Motor neuron (in vitro differentiated cells): Measurements from ENCODE around the gene RCVRN. TPM values are rescaled to one million over a fixed set of nuclear protein-coding genes. Genes with fewer than 3 reads are reported as not detected.

Source experiments
- ATAC-seq, 8 experiments: fragments of 200-7000 bp; cut with Tn5 transposase; replicated peaks in 6 of 8; 2 replicates each; pipeline ENCODE4 v1.8.0; 2021; ENCODE audit warnings: mild to moderate bottlenecking in 8 of 8, moderate library complexity in 8 of 8
- H3K27ac ChIP-seq, 2 donors: fragments of 250-450 bp; sonication (Bioruptor Pico); 2 replicates each; pipeline ENCODE4 v1.9.0; 2021; ENCODE audit warnings: antibody characterized with exemption in 2 of 2, mild to moderate bottlenecking in 2 of 2, moderate library complexity in 1 of 2
- H3K4me1 ChIP-seq, 2 donors: fragments of 250-450 bp; sonication (Bioruptor Pico); replicated peaks in 1 of 2; 2 replicates each; pipeline ENCODE4 v1.6.1; 2021; ENCODE audit warnings: antibody characterized with exemption in 2 of 2, mild to moderate bottlenecking in 2 of 2, moderate library complexity in 1 of 2
- H3K4me3 ChIP-seq, 5 donors: fragments of 250-450 bp; sonication (Bioruptor Pico); 2 replicates each; pipeline ENCODE4 v1.9.0; 2021; ENCODE audit warnings: antibody characterized with exemption in 5 of 5, mild to moderate bottlenecking in 5 of 5, moderate library complexity in 4 of 5
- WGBS, 10 experiments: fragments of 450-650 bp; shearing (Covaris generic); methylation state at CpG; one replicate each; pipeline ENCODE4 v1.0.0; 2022; 5-methylcytosine and 5-hydroxymethylcytosine counted together
- in situ Hi-C, 9 experiments: fragments of 400-800 bp; cut with MboI; loops; one replicate each; pipeline ENCODE4 v1.15.0; 2021; ENCODE audit warnings: low sequenced_read_pairs in 9 of 9, low pct_unique_long_range_greater_than_20kb in 2 of 9; ENCODE audit not compliant: unreplicated experiment in 9 of 9
- total RNA-seq, 8 experiments: library from RNA; unstranded; fragments of 300-600 nt; gene quantifications; 2 replicates each; pipeline versions ENCODE4 v1.2.3 to v1.2.4, GENCODE V29; 2022

RCVRN gene
- total RNA-seq, 8 experiments from 2014 or later: 0.05 to 1.5 (median 0.29) TPM; not detected in 1

DNA sequence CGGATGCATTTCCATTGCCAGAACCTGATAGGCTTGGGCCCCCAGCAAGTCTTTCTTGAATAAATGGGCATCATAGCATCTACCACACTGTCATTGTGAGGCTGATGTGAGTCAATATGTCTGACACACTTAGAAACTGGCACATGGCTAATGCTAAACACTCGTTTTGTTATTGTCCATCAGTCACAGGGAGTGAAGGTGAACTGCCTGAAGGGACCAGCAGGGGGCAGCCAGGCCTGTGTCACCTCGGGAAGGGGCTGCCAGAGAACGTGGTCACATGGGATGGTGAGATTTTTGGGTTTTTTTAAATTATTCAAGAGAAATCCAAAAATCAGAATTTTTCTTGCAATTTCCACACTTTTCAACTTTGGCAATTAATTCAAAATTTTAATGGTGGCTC is 831 bp upstream of the RCVRN start:
- in situ Hi-C loops: loop anchor here in 4 of 9 experiments (25.0 kb wide), 1 partner anchor 706 kb away; no protein-coding TSS in a partner anchor
- Histone ChIP-seq H3K4me1 (peaks cover 0 to 10% of the 10 kb centered on the region in 2 donors), H3K4me3 (no peak overlapping the region), H3K27ac (no peak overlapping the region)
- ATAC-seq: peak in 3 of 8 experiments; percentile 49 to 61 (median 55)
- 0 to 54% (median 38%) methylated on average over 1 to 4 of the region's 4 CpGs; no CpG with 5 or more reads in 4 of the 10 experiments for WGBS, 10 experiments

DNA sequence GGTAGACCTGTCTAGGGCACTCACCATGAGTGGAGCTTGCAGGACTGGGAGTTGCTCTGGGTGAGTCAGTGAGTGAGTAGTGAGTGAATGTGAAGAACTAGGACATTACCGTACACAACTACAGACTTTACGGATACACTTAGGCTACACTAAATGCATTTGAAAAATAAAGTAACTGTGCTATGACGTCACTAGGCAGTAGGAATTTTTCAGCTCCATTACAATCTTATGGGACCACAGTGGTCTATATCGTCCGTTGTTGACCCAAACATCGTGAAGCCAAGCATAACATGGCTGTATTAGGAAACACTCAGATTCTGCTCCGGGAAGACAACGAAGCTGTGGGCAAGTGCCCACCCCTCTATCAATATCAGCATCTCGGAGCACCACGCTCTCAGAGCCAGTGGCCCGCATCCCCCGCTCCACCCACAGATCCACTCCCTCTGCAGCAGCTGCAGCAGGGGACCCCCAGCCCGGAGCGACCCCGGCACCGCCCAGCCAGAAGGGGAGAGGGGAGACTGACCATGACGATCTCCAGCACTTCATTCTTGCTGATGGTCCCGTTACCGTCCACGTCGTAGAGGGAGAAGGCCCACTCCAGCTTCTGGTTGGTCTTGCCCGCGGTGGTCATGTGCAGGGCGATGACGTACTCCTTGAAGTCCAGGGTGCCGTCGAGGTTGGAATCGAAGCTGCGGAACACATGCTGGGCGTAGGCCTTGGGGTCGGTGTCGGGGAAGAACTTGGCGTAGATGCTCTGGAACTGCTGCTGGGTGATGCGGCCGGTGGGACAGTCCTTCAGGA is 594 bp downstream of the RCVRN start:
- Histone ChIP-seq H3K4me3 (no peak overlapping the region), H3K4me1 (peaks cover 0 to 15% of the 10 kb centered on the region in 2 donors), H3K27ac (no peak overlapping the region)
- 82 to 100% (median 95%) methylated on average over 1 to 11 of the region's 35 CpGs for WGBS, 10 experiments
- in situ Hi-C loops: loop anchor here in 4 of 9 experiments (25.0 kb wide), 1 partner anchor 708 kb away; no protein-coding TSS in a partner anchor
- no peak for ATAC-seq

DNA sequence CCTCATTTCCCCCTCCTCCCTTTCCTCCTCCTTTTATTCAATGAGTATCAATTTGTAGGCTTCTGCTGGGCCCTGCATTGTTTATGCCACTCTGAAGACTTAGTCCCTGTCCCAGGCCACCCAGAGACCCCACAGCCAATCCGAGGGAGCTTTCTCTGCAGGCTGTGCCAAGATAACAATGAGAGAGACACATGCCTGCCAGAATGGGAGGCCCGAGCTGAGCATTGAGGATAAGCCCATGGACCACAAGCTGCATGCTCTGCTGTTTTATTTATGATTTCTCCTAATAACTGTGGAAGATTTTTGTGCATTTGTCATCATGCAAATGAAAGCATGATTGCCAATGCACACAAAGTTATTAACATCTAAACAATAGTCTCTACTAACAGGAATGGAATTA is 3.0 kb downstream of the RCVRN start:
- in situ Hi-C loops: loop anchor here in 4 of 9 experiments (25.0 kb wide), 1 partner anchor 710 kb away; no protein-coding TSS in a partner anchor
- Histone ChIP-seq H3K4me3 (no peak overlapping the region), H3K27ac (no peak overlapping the region), H3K4me1 (peaks cover 10 to 18% of the 10 kb centered on the region in 2 donors)
- 0 to 50% (median 10%) methylated on average over 1 to 2 of the region's 2 CpGs; no CpG with 5 or more reads in 4 of the 10 experiments for WGBS, 10 experiments
- peak in 7 of 8 experiments; percentile 12 to 63 (median 51) for ATAC-seq

DNA sequence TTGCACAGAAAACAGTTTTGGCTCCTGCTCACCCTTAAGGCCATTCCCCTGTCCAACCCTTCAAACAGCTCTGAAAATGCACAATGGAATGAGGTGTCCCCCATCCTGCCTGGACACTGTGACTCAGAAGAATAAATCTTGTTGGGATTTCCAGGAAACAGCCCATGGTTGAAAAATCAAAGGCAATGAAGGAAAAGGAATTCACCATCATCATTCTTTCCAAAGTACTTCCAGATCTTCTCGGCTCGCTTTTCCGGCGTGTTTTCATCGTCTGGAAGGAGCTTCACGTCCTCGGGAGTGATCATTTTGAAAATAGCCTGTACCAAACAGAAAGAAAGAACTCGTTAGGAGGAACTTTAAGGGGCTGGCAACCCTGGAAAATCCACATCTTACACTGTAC is 4.3 kb downstream of the RCVRN start:
- H3K4me1 ChIP-seq: peaks cover 14 to 20% of the 10 kb centered on the region in 2 donors
- no peak overlapping the region for H3K27ac ChIP-seq
- ATAC-seq: peak in 2 of 8 experiments; percentile 81 to 90
- WGBS, 10 experiments: 0 to 95% (median 77%) methylated on average over 1 to 8 of the region's 8 CpGs; no CpG with 5 or more reads in 1 of the 10 experiments
- H3K4me3 ChIP-seq: no peak overlapping the region
- in situ Hi-C loops: loop anchor here in 4 of 9 experiments (25.0 kb wide), 1 partner anchor 712 kb away; no protein-coding TSS in a partner anchor

DNA sequence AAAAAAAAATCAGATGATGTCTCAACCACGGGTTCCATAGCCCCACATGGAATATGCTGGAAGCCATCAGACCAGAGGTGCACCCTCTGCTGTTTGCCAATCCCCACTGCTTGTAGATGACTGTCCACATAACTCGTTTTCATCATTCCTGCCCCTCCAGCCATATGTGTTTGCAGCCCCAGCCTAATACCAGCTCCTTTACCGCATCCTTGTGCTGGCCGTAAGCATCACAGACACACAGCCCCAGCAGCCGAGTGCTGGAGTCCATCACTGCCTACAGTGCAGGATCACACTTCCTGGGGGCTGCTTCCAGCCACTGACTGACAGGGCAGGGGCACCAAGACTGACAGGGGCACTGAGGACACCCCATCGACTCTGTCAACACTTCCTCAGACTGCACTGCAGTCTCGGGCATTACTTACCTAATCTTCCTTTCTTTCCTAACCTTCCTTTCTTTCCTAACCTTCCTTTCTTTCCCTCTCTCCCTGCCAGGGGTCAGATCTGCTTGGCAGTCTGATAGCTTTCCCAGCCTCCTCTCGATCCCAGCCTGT is 5.0 kb downstream of the RCVRN start:
- in situ Hi-C loops: loop anchor here in 4 of 9 experiments (25.0 kb wide), 1 partner anchor 712 kb away; no protein-coding TSS in a partner anchor
- Histone ChIP-seq H3K27ac (no peak overlapping the region), H3K4me1 (peaks cover 14 to 20% of the 10 kb centered on the region in 2 donors), H3K4me3 (no peak overlapping the region)
- ATAC-seq: peak in 1 of 8 experiments; percentile 10
- whole genome bisulfite sequencing, 10 experiments: 0 to 80% (median 54%) methylated on average over 1 to 5 of the region's 8 CpGs

DNA sequence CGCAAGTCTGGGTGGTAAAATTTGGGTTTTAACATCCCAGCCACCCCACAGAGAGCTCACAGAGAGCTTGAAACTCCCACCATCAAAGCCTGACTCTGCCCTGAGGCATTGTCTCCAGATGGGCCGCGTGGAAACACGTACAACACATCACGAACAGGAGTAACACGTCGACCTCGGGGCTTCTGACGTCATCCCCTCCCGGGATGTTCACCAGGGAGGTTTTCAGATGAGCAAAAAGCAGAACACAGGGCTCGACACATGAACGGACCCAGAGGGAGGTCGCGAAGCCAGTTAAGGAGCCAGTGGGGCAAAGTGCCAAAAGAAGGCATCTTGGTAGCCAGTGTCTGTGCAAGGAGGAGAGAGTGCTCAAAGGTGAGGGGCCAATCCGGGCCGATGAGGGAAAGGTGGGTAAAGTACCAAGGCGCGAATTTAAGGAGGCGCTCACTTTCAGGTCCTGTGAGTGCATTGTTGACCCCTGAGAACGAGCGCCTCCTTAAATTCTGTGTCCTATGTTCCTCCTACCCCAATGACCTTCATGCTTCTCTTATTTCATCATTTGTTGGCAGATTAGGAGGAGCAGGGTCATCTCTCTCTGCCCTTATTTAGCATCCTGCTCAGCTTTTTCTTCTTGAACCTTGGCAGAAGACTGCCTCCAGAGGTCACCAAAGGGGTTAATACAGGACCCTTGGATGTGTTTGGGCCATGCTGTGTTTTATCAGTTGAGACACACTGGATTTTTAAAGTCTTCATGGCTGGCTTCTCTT is 5.6 kb downstream of the RCVRN start:
- WGBS, 10 experiments: 55 to 100% (median 92%) methylated on average over 2 to 11 of the region's 21 CpGs; no CpG with 5 or more reads in 3 of the 10 experiments
- H3K4me1 ChIP-seq: peaks cover 14 to 20% of the 10 kb centered on the region in 2 donors
- in situ Hi-C loops: loop anchor here in 4 of 9 experiments (25.0 kb wide), 1 partner anchor 713 kb away; no protein-coding TSS in a partner anchor
- no peak overlapping the region for H3K4me3 ChIP-seq
- no peak for ATAC-seq
- H3K27ac ChIP-seq: no peak overlapping the region

DNA sequence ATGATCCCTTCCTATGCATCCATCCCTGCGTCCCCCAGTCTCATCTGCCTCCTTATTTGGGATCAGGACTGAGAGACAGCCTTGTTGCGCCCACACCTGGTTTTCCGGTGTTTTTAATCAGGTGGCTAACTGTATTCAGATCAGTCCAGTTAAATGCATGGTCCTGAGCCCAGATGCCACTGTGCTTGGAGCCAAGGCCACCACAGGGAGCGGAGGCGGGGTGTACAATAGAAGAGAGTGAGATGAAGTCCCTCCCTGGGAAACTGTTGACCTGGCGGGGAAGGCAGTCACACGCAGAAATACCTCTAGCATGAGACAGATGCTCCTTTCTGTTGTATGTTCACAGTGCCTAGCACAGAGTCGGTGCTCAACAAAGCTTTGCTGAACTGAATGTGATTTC is 6.3 kb downstream of the RCVRN start:
- no peak for ATAC-seq
- Histone ChIP-seq H3K4me1 (peaks cover 14 to 20% of the 10 kb centered on the region in 2 donors), H3K27ac (no peak overlapping the region), H3K4me3 (no peak overlapping the region)
- 0 to 90% (median 82%) methylated on average over 1 to 3 of the region's 8 CpGs; no CpG with 5 or more reads in 4 of the 10 experiments for WGBS, 10 experiments
- in situ Hi-C loops: no loop called here

DNA sequence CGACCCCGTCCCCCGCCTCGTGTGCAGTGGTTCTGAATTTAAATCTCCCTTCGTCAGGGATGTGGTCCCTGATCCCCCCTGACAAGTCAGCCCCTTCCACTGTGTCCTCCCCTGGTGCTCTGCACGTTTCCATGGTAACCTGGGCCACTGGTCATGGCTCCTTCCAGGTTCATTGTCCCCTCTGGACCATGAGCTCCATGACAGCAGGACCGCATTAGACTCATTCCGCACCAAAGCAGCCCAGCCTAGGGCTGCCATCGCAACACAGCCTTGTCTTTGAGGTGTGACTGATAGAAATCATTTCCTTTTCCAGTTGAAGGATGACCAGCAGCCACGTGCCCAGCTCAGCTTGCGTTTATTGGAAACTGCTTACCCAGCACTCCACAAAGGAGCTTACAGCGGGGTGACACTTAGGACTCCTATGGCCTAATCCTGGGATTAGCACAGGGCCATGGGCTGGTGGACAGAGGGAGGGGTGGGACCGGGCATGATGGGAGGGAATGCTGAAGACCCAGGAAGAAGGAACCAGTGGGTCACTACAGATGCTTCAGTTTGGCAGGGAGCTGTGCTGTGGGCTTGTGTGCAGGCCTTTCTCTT is 7.6 kb downstream of the RCVRN start:
- H3K4me3 ChIP-seq: no peak overlapping the region
- peak overlapping the region in 1 of 2 donors; percentile 56 for H3K27ac ChIP-seq
- peaks cover 14 to 20% of the 10 kb centered on the region in 2 donors for H3K4me1 ChIP-seq
- peak in 5 of 8 experiments; percentile 72 to 86 (median 85) for ATAC-seq
- 60 to 100% (median 88%) methylated on average over 1 to 2 of the region's 13 CpGs; no CpG with 5 or more reads in 5 of the 10 experiments for WGBS, 10 experiments
- in situ Hi-C loops: no loop called here

DNA sequence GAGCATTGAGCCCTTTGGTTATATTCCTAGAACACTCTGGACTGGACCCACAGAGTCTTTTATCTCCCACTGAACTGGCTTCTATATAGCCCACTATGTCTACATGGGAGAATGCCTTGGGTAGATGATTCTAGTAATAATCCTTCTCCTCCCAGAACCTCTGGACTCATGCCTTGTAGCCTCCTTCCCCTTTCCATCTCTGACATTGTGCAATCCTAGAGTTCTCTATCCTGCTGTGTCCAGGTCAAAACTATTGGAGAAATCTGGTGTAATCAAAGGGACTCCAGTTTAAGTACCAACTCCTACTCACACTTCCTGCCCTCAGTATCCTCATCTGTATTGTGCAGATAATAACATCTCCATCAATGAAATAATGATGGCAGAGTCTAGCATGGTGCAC is 9.1 kb downstream of the RCVRN start:
- no peak for ATAC-seq
- H3K27ac ChIP-seq: no peak overlapping the region
- no peak overlapping the region for H3K4me3 ChIP-seq
- in situ Hi-C loops: no loop called here
- H3K4me1 ChIP-seq: peaks cover 14 to 20% of the 10 kb centered on the region in 2 donors

DNA sequence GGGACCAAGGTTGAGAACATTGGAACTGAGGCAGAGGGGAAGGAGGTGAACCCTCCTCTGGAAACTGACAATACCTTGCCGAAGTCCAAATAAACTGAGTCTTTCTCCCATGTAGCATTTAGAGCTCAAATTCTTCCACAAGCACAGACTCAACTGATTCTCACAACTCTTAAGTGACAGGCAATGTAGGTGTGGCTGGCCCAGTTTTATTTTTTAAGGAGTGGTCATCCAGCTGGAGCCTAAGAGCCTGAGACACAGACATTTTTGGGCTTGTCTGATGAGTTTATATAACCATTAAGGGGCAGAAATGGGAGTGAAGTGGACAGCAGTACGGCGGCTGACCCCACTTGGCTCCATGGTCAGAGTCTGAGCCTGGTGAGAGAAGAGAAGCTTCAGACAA is 10.8 kb downstream of the RCVRN start:
- no peak overlapping the region for H3K27ac ChIP-seq
- in situ Hi-C loops: no loop called here
- H3K4me3 ChIP-seq: no peak overlapping the region
- peak in 1 of 8 experiments; percentile 45 for ATAC-seq
- H3K4me1 ChIP-seq: peaks cover 12 to 14% of the 10 kb centered on the region in 2 donors
- 88 to 100% (median 96%) methylated on average over 1 to 3 of the region's 3 CpGs; no CpG with 5 or more reads in 5 of the 10 experiments for WGBS, 10 experiments

DNA sequence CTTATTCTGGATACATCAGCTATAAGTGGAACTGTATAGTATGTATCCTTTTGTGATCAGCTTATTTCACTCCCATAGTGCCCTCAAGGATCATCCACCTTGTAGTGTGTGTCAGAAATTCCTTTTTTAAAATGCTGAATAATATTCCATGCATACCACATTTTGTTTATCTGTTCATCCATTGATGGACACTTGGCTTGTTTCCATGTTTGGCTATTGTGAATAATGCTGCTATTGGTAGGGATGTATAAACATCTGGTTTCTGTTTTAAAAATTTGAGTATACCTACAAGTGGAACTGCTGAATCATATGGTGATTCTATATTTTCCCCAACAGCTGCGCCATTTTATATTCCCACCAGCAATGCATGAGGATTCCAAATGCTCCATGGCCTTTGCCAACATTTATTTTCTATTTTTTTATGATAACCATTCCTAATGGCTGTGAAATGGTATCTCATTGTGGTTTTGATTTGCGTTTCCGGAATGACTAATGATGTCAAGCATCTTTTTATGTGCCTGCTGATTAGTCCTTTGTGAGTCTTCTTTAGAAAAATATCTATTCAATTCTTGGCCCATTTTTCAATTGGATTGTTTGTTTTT is 11.6 kb downstream of the RCVRN start:
- in situ Hi-C loops: no loop called here
- Histone ChIP-seq H3K27ac (no peak overlapping the region), H3K4me1 (peaks cover 10 to 14% of the 10 kb centered on the region in 2 donors), H3K4me3 (no peak overlapping the region)
- 0 to 95% (median 76%) methylated on average over 3 of the region's 3 CpGs for WGBS, 10 experiments
- ATAC-seq: peak in 2 of 8 experiments; percentile 39 to 55

DNA sequence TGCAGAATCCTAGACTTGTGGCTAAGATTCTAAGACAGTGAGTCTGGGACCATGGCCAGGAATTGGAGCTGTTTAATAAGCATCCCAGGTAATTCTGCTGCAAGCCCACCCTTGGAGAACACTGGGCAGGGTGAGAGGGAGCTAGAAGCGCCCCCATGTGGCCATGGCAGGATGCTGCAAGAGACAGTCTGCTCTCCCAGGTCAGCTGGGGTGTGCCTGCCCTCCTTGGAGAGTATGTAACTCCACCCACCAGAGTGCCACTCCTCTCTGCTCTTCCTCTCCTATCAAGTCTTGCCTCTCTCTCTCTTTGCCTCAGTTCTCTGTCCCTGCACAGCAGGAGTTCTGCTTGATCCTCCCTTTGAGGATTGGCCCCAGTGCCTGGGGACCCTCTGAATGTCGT is 14.9 kb downstream of the RCVRN start:
- Histone ChIP-seq H3K4me3 (no peak overlapping the region), H3K4me1 (no peaks in the 10 kb centered on the region), H3K27ac (no peak overlapping the region)
- peak in 3 of 8 experiments; percentile 72 to 86 (median 76) for ATAC-seq
- in situ Hi-C loops: no loop called here
- 0 to 100% (median 14%) methylated on average over 1 of the region's 2 CpGs; no CpG with 5 or more reads in 2 of the 10 experiments for WGBS, 10 experiments
